DMS79 treated with DMSO at 0.1 percent for 48 hours (cell line): ENCODE results near the gene CREB3.

Experiments used
- DNase-seq: peaks from one replicate; lab custom pipeline; 2025; lab: John Stamatoyannopoulos, UW

The CREB3 gene

DNA sequence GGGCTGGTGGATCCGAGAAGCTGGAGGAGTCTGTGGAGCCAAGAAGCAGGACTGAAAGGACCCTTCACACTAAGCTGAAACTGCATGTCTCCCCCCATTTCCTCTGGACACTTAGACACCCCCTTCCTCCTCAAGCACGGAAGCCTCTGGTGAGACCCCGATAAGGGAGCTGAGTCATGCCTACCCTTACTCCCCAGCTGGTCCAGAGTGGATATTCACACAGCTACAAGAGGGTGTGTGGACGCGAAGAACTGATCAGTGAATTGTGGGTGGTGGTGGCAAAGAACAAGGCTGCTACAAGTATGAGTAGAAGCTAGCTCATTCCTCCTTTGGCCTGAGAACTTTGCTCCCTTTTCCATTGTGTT is 4.8 kb upstream of the CREB3 start:
- no peak for DNase-seq

DNA sequence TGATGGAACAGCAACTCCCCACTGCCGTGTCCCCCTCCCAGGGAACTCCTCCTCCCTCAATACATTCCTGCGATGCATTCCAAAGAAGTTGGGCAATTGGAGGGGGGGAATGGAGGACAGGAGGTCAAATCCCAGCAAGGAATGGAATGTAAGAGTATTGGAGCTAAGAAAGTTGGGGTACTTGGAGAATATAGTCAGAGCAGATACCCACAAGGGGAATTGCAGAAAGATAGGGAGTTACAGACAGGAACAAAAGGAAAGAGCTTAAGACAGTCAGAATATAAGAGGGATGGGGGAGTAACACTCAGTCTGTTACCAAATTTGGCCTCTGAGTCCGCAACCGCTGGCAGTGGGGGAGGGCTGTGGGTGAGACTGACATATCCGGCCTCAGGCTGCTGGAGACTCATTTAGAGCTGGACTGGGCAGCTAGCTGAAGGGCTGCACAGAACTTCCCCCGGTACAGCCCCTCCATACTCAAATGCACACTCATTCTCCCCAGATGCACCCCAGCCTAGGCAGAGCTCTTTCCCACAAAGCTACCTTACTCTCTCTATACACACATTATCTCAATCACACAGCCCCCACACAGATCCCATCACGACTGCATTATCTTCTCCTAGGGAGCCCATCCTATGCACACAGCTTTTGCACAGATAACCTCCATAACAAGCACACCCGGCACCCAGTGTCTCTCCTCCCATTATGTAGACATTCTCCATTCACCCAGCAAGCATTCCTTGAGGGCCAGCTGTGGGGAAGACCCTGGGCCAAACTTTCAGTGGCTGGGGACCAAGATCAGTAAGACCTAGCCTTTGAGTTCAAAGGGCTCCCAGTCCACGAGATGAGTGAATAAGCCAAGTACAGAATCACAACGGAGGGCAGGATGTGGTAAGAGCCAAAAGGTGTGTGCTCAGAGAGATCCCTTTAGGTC is 4.2 kb upstream of the CREB3 start:
- DNase-seq: no peak

DNA sequence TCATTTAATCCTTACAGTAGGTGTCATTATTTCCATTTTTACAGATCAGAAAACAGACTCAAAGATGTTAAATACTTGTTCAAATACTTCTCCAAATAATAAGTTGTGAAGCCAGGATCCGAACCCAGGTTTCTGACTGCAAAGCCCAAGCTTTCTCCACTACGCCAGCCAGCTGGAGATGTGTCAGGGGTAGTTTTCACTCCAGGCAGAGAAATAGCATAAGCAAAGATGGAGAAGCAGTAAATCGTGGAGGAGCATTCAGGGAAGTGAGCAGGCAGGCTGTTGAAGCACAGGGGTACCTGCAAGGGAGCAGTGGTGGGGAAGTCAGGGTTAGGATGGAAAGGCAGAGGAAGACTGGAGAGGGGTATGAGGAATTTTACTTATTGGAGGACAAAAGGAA is 3.4 kb upstream of the CREB3 start:
- no peak for DNase-seq

DNA sequence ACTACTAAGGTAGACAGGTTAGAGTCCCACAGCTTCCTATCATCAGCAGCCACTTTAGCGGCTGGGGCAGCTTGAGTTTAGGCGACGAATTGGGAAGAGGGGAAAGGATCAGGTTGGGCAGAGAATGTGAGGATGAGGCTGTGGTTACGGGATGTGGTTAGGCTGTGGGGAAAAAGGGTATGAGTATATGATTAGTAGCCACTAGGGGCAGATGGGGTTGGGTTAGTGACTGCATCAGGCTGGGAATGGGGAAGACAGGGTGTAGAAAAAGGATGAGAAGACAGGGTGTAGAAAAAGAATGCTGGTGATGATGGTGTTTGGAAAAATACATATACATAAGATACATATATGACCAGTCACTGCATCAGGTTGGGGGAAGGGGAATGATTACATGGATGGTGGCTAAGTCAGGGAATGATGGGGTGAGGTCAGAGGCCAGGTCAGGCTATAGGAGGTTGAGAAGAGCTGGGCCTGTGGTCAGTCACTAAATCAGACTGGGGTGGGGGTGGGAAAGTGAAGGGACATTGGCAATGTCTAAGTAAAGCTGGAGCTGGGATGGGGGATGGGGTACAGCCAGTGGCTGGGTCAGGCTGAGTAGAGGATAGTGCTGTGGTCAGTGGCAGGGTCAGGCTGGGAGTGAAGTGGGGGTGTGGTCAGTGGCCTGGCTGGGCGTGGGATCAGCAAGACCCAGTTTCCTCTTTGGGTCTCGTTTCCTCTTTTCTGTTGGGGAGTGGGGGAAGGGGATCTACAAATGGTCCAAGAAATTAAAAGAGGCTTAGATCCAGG is 2.6 kb upstream of the CREB3 start:
- no peak for DNase-seq

DNA sequence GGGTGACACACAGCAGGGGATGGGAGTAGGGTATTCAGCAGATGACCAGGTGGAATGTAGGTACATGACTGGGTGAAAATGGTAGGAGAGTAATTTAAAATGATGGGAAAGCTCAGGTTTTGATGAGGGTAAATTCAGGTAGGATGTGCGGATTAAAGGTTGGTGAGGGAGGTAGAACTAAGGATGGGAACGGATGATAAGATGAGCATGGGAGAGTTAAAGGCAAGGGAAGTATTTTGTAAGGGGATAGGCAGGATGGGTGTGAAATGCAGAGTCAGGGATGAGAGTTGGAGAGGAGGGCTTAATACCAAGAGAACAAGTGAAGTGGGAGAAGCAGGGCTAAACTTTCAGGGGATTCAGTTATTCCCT is 2.0 kb upstream of the CREB3 start:
- no peak for DNase-seq

DNA sequence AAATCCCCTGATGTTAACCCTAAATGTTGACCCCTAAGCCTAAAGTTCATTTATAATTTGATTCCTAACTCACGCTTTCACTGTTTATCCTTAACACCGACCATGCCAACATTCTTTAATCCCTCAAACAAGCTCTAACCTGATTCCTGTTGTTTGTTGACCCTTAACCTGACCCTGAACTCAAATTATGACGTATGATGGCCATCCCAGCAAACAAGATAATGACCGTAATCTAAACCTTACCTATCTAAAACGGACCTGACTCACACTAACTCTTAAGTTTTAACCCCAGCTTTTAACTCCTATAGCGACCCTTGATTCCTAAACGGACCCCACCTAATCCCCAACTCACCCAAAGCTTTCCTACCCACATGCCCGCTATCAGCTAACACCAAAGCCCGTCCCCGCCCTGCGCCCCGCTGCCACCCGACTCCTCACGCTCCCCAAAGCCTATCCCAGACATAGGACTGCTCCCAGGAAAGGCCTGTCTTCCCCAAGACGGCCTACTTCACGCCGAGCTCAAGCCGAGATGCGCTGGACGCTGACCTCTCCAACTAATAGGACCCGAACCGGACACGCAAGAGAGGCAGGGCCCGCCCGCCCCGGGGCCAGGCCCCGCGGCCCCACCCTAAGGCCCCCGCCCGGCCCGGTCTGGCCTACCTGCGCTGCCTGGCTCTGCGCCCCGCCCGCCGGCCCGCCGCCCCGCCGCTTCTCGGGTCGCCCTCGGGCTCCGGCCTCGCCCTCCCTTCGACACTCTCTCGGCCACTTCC is 866 bp upstream of the CREB3 start:
- no peak for DNase-seq

DNA sequence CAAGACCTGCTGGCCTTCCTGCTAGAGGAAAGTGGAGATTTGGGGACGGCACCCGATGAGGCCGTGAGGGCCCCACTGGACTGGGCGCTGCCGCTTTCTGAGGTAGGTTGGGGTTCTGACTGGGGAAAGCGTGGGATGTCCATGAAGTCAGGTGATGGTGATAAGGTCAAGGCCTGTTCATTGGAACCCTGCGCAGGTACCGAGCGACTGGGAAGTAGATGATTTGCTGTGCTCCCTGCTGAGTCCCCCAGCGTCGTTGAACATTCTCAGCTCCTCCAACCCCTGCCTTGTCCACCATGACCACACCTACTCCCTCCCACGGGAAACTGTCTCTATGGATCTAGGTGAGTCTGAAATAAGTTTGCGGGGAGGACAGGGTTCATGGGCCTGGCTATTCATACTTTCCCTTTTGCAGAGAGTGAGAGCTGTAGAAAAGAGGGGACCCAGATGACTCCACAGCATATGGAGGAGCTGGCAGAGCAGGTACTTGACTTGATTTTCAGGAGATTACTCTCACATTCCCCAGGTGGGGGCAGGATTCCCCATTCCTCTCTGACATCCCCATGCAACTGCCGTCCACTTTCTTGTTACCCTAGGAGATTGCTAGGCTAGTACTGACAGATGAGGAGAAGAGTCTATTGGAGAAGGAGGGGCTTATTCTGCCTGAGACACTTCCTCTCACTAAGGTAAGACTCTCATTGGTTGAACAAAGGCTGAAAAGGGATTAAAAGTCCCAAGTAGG is 505 bp downstream of the CREB3 start:
- DNase-seq: peak; percentile 33

DNA sequence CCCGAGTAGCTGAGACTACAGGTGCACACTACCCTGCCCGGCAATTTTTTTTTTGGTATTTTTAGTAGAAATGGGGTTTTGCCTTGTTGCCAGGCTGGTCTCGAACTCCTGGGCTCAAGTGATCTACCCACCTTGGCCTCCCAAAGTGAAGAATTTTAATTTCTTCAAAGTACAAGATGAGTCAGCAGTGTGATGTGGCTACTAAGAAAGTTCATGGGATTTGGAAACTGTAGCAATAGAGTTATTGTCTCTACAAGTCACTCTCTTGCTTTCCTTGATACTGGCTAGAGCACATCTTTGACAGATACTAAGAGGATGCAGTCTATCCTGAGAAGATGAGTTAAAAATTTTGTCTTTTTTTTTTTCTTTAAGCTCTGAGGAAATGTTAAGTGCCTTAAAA is 1.6 kb downstream of the CREB3 start:
- DNase-seq: no peak

DNA sequence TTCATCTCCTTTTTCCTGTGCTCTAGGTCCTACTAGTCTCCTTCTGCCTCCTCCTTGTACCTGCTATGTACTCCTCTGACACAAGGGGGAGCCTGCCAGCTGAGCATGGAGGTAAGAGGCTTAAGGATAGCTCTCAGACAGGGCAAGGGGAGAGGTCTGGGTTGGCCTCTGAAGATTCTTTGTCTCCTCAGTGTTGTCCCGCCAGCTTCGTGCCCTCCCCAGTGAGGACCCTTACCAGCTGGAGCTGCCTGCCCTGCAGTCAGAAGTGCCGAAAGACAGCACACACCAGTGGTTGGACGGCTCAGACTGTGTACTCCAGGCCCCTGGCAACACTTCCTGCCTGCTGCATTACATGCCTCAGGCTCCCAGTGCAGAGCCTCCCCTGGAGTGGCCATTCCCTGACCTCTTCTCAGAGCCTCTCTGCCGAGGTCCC is 3.8 kb downstream of the CREB3 start:
- DNase-seq: peak; percentile 38

DNA sequence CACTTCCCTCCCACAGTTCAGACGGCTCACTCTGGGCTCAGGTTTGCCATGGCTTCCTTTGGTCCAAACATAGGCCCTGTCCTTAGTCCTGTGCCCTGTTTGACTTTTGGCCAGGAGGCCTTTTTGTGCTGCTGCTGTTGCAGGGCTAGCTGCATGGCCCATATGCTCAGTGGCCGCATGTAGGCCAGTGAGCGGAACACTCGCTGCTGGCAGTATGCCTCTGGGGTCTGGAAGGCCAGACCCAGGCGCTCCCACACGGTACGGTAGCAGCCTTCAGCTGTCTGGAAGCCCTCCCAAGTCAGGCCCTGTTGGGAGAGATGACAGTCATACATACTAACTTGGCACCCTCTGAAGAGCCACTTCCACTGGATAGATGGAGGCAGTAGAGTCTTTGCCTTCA is 4.7 kb downstream of the CREB3 start:
- DNase-seq: no peak

DNA sequence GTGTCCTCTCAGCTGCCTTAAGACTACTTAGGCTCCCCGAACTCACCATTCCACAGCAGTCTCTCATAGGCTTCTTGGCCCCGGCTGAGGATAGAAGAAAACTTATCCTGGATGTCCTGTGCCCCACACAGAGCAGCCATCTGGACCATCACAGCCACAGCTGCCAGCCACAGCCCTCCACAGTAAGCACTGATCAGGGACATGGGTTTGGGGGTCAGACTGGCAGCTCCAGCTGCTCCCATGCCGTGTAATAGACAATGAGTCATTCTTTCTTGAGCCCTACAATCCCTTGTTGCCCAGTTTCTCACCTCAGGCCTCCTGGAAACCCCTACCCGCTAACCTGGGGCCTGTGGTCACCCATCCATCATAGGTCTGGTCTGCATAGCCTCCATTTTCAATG is 5.7 kb downstream of the CREB3 start:
- no peak for DNase-seq

DNA sequence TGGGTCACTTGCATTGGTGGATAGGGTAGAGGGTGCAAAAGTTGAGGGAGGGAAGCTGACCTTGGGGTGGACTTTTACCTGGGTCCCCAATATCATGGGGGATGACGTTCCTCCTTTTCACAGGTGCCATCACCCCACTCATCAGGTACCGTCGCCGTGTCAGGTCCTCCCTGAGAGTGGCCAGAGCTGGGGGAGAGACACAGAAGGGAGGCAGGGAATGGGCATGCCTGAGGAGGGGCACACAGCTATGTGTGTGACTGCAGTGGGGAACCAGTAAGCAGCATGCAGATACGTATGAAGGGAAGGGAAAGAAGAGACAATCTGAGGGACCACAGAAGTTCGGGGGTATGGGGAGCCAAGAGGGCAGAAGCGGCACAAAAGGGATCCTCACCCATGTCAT is 6.5 kb downstream of the CREB3 start:
- DNase-seq: no peak

DNA sequence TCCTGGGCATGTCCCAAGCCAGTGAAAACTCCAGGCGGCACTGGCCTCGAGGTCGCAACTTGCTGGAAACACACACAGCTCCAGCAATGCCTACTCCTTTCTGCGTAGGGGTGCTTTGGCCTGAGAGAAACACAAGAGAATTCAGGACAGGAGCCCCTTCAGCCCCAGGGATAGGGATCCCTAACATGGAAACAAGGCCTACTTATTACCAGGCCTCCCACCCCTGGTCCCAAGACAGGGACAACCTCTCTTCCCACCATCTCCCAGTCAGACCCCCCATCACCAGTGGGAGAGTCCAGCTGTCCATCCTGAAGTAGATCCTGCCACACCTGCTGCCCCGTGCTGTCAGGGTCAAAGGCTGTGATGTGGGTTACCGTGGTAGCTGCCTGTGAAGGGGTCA is 7.8 kb downstream of the CREB3 start:
- DNase-seq: no peak

DNA sequence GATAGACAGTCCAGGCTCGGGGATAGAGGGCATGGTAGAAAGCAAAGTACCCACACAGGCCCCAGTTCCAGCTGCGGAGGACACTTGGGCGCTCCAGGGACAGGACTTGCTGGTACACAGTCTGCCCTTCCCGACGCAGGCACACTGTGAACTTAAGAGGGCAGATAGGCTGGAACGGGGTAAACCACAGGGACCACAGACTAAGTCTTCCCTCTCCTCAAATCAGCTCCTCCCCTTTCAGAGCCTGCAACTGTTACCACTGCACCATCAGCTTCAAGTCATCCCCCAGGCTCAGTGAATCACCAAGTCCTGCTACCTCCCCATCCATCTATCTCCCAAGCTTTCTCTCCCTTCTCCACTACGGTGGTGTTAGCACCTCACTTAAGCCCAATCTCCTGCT is 9.3 kb downstream of the CREB3 start:
- no peak for DNase-seq

DNA sequence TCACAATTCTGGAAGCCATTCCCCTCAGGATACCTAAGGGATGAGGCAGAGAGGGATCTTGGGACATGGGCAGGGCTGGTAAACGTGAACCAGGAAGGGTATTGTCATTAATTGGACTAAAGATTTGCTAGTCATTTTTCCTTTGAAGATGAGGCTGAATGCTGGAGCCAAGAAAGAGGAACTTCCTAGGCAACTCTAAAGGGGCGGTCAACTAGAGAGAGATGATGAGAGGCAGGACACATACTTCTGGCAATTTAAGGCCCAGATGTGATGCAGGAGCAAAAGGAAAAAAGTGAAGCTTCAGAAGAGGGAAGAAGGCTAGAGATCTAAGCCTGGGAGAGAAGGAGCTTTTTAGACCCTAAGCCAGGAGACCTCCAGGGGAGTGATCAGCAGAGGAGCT is 11.0 kb downstream of the CREB3 start:
- DNase-seq: no peak

DNA sequence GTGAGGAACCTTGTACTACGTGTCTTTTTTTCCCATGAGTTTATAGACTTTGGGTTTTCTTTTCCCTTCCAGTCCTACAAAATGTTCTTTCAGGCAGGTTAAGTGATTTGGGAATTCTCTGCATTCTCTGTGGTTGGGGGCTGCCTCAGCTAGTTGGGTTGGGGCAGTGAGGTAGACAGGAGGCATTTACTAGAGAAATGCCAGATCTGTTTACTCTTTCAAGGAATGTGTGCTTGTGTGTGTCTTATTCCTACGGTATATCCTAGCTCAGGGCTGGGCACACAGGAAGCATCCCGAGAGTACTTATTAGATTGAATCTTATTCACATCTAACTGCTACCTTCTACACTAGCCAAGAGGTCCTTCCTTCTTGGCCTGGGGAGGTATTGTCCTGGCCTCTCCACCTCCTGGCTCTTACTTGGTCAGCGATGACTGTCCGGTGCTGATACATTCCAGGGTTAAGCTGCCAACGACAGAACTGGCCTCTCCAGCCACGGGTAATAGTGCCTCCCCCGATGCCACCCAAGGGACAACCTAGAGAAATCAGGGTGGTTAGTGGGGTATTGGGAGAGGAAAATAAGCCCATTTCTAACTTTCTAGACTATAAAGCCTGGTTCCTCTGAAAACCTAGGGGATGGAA is 11.5 kb downstream of the CREB3 start:
- no peak for DNase-seq

DNA sequence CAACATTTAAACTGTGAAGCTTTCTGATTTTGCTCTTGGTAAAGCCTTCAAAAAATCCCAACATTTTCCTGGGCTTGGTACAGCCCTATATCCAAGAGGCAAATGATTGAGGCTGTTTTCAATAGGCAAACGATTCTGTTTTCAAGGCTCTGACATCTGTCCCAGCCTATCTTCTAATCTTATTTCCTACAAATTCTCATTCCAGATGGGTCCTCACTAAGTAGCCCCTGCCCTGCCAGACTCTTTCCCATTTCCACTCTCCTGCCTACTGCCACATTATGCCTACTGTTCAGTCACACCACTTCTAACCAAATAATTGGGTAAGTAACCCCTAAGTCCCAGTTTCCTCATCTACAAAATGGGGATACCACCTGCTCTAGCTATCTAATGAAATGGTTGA is 13.1 kb downstream of the CREB3 start:
- DNase-seq: no peak

DNA sequence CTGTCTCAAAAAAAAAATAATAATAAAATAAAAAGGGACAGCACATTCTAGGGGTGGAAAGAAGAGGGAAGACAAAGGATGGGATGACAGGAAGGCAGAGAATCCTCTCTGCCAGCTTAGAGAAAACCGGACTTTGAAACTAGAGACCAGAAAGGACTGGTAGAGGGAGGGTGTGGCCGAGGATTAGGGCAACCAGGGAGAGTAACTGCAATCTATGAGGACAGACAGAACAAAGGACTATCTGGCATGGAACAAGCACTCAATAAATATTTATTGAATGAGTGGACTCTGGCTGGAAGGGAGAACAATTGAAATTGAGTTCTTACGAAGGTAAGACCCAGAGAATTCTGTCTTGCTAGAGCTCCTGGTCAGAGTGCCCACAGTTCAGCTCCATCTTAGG is 14.1 kb downstream of the CREB3 start:
- DNase-seq: no peak

DNA sequence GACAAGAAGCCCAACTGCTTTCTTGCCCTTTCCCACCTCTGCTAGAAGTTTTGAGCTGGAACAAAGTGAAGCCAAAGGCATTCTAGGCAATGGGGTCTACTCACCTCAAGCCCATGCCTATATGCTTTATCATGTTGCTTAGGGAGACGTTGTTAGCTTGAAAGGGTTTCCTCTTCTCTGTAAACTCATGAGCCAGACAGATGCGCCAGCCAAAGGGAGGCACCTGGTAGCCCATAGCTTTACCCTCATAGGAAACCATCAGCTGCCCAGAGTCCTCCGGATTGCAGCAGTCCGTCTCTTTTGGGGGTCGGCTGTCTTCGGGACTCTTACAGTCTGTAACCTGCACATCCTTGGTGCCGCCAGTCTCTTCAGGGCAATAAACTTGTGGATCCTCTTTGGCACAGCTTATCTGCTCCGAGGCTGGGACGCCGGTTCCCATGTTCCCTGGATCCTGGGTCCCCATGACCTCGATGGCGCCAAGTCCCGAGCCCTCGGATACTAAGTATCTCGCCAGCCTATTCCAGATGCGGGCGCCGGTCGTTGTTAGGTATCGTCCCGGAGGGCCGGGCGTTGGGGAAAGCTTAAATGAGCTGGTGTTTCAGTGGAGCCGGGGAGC is 15.9 kb downstream of the CREB3 start:
- no peak for DNase-seq

DNA sequence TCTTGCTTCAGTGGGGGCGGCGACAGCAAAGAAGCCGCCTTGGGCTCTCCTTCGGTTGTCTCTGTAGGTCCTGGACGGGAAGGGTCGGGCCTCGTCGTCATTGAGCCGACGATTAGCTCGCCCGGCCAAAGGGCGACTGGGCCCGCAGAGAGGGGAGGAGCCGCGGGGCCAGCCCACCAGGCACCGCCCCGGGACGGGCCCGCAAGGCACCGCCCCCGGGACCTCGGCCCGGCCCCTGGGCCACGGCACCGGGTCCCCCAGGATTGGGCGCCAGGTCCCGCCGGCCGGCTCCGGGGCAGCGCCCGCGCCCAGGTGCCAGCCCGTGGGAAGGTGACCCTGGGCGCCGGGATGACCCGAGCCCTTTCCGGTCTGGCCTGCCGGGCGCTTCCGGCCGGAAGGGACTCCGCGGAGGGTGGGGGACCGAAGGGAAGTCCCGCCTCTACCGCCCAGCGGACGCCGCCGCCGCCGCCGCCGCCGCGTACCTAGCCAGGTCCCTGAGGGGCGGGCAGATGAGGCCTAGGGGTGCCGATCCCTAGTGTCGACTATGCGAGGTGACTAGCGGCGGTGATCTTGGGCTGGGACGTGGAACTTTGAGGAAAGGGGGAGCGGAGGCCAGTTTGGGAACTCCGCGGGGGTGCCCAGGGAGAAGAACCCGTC is 16.5 kb downstream of the CREB3 start, which contains the start of the genes GBA2 and RGP1:
Gene GBA2 (minus strand): TSS at position 371 of the 657 bp plus-strand sequence. CDS start 524 bp downstream, outside the sequence.
Gene RGP1 (plus strand): TSS at position 430 of the 657 bp plus-strand sequence. CDS start 469 bp downstream, outside the sequence.
- DNase-seq: peak; percentile 54
